Measurements from ENCODE around the gene FUT7.
A peak's percentile ranks its signal among the peaks of the same experiment; 100 is the strongest.

Gene FUT7

DNA sequence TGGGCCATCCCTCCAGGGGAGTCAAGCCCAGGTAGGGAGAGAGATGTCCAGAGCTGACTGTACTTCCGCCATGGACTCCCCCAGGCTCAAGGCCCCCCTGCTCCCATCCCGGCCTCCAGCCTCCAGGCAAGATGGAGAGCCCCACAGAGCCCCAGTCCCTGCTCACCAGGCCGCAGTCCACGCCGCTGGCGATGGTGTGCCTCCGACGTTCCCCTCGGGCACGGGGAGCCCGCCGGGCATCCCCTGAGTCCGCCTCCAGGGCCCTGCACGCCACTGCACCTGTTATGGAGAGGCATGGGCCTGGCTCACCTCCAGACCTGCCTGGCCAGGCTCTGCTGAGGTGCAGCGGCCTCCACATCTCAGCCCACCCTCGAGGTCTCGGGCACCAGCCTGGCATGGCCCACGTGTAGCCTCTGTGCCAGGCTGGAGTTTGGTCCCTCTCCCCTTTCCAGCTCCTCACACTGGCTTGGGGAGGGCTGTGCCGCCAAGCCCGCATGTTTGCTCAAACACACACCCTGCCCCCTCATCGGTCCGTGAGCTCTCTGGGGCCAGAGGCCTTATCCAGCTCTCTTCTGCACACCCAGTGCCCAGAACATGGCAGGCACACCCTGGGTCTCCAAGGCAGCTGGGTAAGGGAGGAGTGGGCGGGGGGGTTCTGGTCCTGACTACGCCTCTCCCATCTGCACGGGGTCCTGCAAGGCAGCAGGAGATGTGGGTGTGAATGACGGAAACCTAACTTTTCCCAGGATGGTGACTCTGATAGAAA, 34.4 kb upstream of the FUT7 start:
- POLR2A ChIA-PET: interaction anchor here (9.1 kb wide), 1 partner anchor 17 kb away, joined by 137 read pairs; the partner anchor contains the start of gene MAN1B1
- no peak for TF ChIP-seq ZNF223 (tag by site-specific recombination; IDR thresholded peaks at IDR 0.05)
- no peak for TF ChIP-seq OVOL3 (tag by site-specific recombination; IDR thresholded peaks at IDR 0.05)
- peak; percentile 23; the same call in 1 of the 2 replicates for TF ChIP-seq KLF1 (tag by site-specific recombination; IDR thresholded peaks at IDR 0.05)
- TF ChIP-seq ZNF394 (tag by site-specific recombination; IDR thresholded peaks at IDR 0.05; ENCODE audit: borderline replicate concordance): no peak
- no peak for TF ChIP-seq ZNF114 (tag by site-specific recombination; IDR thresholded peaks at IDR 0.05)
- no peak for TF ChIP-seq KLF7 (tag by site-specific recombination; IDR thresholded peaks at IDR 0.05; ENCODE audit: borderline replicate concordance)
- TF ChIP-seq ZNF311 (tag by site-specific recombination; IDR thresholded peaks at IDR 0.05; ENCODE audit: borderline replicate concordance): no peak
- no peak for TF ChIP-seq MZF1 (tag by site-specific recombination; IDR thresholded peaks at IDR 0.05; ENCODE audit: borderline replicate concordance)
- TF ChIP-seq, protein P1, sequence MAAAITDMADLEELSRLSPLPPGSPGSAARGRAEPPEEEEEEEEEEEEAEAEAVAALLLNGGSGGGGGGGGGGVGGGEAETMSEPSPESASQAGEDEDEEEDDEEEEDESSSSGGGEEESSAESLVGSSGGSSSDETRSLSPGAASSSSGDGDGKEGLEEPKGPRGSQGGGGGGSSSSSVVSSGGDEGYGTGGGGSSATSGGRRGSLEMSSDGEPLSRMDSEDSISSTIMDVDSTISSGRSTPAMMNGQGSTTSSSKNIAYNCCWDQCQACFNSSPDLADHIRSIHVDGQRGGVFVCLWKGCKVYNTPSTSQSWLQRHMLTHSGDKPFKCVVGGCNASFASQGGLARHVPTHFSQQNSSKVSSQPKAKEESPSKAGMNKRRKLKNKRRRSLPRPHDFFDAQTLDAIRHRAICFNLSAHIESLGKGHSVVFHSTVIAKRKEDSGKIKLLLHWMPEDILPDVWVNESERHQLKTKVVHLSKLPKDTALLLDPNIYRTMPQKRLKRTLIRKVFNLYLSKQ (tag by site-specific recombination; IDR thresholded peaks at IDR 0.05; ENCODE audit: borderline replicate concordance): no peak
- TF ChIP-seq, protein P2, sequence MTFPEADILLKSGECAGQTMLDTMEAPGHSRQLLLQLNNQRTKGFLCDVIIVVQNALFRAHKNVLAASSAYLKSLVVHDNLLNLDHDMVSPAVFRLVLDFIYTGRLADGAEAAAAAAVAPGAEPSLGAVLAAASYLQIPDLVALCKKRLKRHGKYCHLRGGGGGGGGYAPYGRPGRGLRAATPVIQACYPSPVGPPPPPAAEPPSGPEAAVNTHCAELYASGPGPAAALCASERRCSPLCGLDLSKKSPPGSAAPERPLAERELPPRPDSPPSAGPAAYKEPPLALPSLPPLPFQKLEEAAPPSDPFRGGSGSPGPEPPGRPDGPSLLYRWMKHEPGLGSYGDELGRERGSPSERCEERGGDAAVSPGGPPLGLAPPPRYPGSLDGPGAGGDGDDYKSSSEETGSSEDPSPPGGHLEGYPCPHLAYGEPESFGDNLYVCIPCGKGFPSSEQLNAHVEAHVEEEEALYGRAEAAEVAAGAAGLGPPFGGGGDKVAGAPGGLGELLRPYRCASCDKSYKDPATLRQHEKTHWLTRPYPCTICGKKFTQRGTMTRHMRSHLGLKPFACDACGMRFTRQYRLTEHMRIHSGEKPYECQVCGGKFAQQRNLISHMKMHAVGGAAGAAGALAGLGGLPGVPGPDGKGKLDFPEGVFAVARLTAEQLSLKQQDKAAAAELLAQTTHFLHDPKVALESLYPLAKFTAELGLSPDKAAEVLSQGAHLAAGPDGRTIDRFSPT (tag by site-specific recombination; IDR thresholded peaks at IDR 0.05): peak; percentile 54
- H3K4me1 ChIP-seq (ENCODE audit: control insufficient read depth, insufficient read depth, low read length): peaks cover 10% of the 10 kb centered on the region; the same call in 1 of the 2 replicates
- no peak overlapping the region for H3K4me3 ChIP-seq (ENCODE audit: low read depth, low read length)
- CTCF ChIA-PET: interaction anchor here (0.6 to 11.3 kb wide), 18 partner anchors 10 to 316 kb away, joined by 3 to 237 read pairs (median 6); partner anchors contain the start of genes ABCA2, CYSRT1, ENTPD2 and MAN1B1
- no peak overlapping the region for H3K27ac ChIP-seq (ENCODE audit: extremely low read depth, low read depth, low read length)
- H3K9me3 ChIP-seq (ENCODE audit: control insufficient read depth, insufficient read depth, low read depth, low read length): no peaks in the 10 kb centered on the region
- H3K36me3 ChIP-seq (ENCODE audit: control insufficient read depth in 2 of 2, insufficient read depth in 1 of 2, low read length in 2 of 2): peaks cover 0 to 17% of the 10 kb centered on the region in 2 experiments; a peak in 1 of 3 replicates

DNA sequence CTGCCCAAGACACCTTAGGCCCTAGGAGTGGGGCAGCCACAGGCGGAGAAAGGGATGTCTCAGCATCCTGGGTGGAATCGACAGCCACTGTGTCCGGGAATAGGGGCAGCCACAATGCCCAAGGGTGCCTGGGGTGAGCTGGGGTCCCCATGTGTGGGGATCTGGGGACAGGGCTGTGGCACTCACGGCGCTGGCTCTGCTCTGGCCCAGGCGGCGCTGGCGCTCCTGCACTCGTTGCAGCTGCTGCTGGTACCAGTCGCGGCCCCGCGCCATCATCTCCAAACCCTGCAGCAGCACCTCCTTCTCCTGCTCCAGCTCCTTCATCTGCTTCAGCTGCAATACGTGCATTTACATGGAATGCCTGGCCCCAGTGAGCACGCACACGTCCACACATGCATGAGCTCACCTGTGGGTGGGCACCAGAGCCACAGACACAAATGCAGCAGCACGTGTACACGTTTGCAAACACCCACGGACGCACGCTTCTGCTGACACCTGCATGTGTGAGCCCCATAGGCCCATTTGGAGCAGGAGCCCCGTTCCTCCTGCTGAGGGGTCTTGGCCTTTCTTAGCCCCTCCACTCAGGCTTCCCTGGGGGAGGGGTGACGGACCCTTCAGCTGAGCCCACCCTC, 33.6 kb upstream of the FUT7 start:
- H3K4me1 ChIP-seq (ENCODE audit: control insufficient read depth, insufficient read depth, low read length): peaks cover 6% of the 10 kb centered on the region; the same call in 1 of the 2 replicates
- ChIA-PET POLR2A (interaction anchor here (9.1 kb wide), 1 partner anchor 18 kb away, joined by 137 read pairs; the partner anchor contains the start of gene MAN1B1), CTCF (interaction anchor here (0.6 to 11.3 kb wide), 11 partner anchors 9 to 277 kb away, joined by 3 to 237 read pairs (median 11); partner anchors contain the start of genes ABCA2, ENTPD2, MAN1B1 and NPDC1)
- H3K4me3 ChIP-seq (ENCODE audit: low read depth, low read length): no peak overlapping the region
- H3K27ac ChIP-seq (ENCODE audit: extremely low read depth, low read depth, low read length): no peak overlapping the region
- H3K36me3 ChIP-seq (ENCODE audit: control insufficient read depth in 2 of 2, insufficient read depth in 1 of 2, low read length in 2 of 2): peaks cover 0 to 17% of the 10 kb centered on the region in 2 experiments; a peak in 1 of 3 replicates
- no peaks in the 10 kb centered on the region for H3K9me3 ChIP-seq (ENCODE audit: control insufficient read depth, insufficient read depth, low read depth, low read length)
- TF ChIP-seq ZNF621 (tag by site-specific recombination; IDR thresholded peaks at IDR 0.05): no peak
- TF ChIP-seq, protein P3, sequence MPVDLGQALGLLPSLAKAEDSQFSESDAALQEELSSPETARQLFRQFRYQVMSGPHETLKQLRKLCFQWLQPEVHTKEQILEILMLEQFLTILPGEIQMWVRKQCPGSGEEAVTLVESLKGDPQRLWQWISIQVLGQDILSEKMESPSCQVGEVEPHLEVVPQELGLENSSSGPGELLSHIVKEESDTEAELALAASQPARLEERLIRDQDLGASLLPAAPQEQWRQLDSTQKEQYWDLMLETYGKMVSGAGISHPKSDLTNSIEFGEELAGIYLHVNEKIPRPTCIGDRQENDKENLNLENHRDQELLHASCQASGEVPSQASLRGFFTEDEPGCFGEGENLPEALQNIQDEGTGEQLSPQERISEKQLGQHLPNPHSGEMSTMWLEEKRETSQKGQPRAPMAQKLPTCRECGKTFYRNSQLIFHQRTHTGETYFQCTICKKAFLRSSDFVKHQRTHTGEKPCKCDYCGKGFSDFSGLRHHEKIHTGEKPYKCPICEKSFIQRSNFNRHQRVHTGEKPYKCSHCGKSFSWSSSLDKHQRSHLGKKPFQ (tag by site-specific recombination; IDR thresholded peaks at IDR 0.05): no peak
- no peak for TF ChIP-seq ZBTB21 (tag by site-specific recombination; IDR thresholded peaks at IDR 0.05)
- TF ChIP-seq ZNF561 (tag by site-specific recombination; IDR thresholded peaks at IDR 0.05; ENCODE audit: borderline replicate concordance): no peak
- TF ChIP-seq ZNF600 (tag by site-specific recombination; IDR thresholded peaks at IDR 0.05): peak; percentile 55
- TF ChIP-seq ZFHX2 (tag by site-specific recombination; conservative IDR thresholded peaks at IDR 0.05): peak; percentile 56
- TF ChIP-seq, protein P4, sequence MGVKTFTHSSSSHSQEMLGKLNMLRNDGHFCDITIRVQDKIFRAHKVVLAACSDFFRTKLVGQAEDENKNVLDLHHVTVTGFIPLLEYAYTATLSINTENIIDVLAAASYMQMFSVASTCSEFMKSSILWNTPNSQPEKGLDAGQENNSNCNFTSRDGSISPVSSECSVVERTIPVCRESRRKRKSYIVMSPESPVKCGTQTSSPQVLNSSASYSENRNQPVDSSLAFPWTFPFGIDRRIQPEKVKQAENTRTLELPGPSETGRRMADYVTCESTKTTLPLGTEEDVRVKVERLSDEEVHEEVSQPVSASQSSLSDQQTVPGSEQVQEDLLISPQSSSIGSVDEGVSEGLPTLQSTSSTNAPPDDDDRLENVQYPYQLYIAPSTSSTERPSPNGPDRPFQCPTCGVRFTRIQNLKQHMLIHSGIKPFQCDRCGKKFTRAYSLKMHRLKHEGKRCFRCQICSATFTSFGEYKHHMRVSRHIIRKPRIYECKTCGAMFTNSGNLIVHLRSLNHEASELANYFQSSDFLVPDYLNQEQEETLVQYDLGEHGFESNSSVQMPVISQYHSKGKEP (tag by site-specific recombination; IDR thresholded peaks at IDR 0.05): 0 out of 2 replicates have a peak, but pooled peaks have one; percentile 37
- peak; percentile 20; the same call in 1 of the 2 replicates for TF ChIP-seq ZBTB7A (tag by site-specific recombination; IDR thresholded peaks at IDR 0.05; ENCODE audit: low read depth)
- TF ChIP-seq ZNF169 (tag by site-specific recombination; IDR thresholded peaks at IDR 0.05): no peak
- no peak for TF ChIP-seq MEIS1 (CRISPR knock-in tag; IDR thresholded peaks at IDR 0.05; ENCODE audit: borderline replicate concordance)
- TF ChIP-seq ZSCAN16 (tag by site-specific recombination; IDR thresholded peaks at IDR 0.05): no peak
- TF ChIP-seq TCF7L2 (IDR thresholded peaks at IDR 0.05; ENCODE audit: borderline replicate concordance, low read depth, low read length): no peak
- no peak for TF ChIP-seq SCRT1 (tag by site-specific recombination; IDR thresholded peaks at IDR 0.05; ENCODE audit: borderline replicate concordance)
- no peak for TF ChIP-seq YY2 (tag by site-specific recombination; IDR thresholded peaks at IDR 0.05)
- no peak for TF ChIP-seq KLF10 (tag by site-specific recombination; IDR thresholded peaks at IDR 0.05)
- no peak for TF ChIP-seq SALL2 (tag by site-specific recombination; IDR thresholded peaks at IDR 0.05; ENCODE audit: borderline replicate concordance)
- no peak for TF ChIP-seq ZNF791 (tag by site-specific recombination; IDR thresholded peaks at IDR 0.05)

All from HEK293 (cell line).